Measurements from ENCODE around the gene BCAS3. TPM values are rescaled to one million over a fixed set of nuclear protein-coding genes. Genes with fewer than 3 reads are reported as not detected.
A peak's percentile ranks its signal among the peaks of the same experiment; 100 is the strongest.

The BCAS3 gene
- polyA plus RNA-seq, 1 donor from 2014 or later: 21.6 TPM

- Histone ChIP-seq H3K4me3 (ENCODE audit: low read length) (peak overlapping the region; percentile 75), H3K27ac (ENCODE audit: low read length) (peak overlapping the region; percentile 55), H3K9me2 (ENCODE audit: insufficient read depth, low read length) (no peaks in the 10 kb centered on the region), H3K9me3 (ENCODE audit: low read length) (no peaks in the 10 kb centered on the region), H3K4me2 (ENCODE audit: low read length) (peak overlapping the region; percentile 89), H4K20me1 (ENCODE audit: insufficient read depth) (no peaks in the 10 kb centered on the region), H3K9ac (ENCODE audit: low read length) (peak overlapping the region; percentile 61), H3K36me3 (ENCODE audit: insufficient read depth, low read length) (no peaks in the 10 kb centered on the region), H3F3A (ENCODE audit: insufficient read depth, low read length, poor library complexity, severe bottlenecking) (no peaks in the 10 kb centered on the region), H2AFZ (ENCODE audit: low read depth, low read length) (peak overlapping the region; percentile 81), H3K79me2 (replicated peaks; ENCODE audit: insufficient read depth, low read length) (peaks cover 4% of the 10 kb centered on the region), H3K27me3 (ENCODE audit: insufficient read depth, low read depth, low read length) (no peaks in the 10 kb centered on the region)
- no peak for TF ChIP-seq SMC3 (conservative IDR thresholded peaks at IDR 0.05; ENCODE audit: poor library complexity)
- no peak for TF ChIP-seq MXI1 (conservative IDR thresholded peaks at IDR 0.05; ENCODE audit: poor library complexity, severe bottlenecking)
- TF ChIP-seq TAF1 (IDR thresholded peaks at IDR 0.05; ENCODE audit: low read depth): peak; percentile 5
- TF ChIP-seq EP300 (conservative IDR thresholded peaks at IDR 0.05; ENCODE audit: poor library complexity, severe bottlenecking): no peak
- TF ChIP-seq EZH2 (IDR thresholded peaks at IDR 0.05; ENCODE audit: borderline replicate concordance, insufficient read depth, low read length, poor library complexity, severe bottlenecking): no peak
- TF ChIP-seq, protein P1, sequence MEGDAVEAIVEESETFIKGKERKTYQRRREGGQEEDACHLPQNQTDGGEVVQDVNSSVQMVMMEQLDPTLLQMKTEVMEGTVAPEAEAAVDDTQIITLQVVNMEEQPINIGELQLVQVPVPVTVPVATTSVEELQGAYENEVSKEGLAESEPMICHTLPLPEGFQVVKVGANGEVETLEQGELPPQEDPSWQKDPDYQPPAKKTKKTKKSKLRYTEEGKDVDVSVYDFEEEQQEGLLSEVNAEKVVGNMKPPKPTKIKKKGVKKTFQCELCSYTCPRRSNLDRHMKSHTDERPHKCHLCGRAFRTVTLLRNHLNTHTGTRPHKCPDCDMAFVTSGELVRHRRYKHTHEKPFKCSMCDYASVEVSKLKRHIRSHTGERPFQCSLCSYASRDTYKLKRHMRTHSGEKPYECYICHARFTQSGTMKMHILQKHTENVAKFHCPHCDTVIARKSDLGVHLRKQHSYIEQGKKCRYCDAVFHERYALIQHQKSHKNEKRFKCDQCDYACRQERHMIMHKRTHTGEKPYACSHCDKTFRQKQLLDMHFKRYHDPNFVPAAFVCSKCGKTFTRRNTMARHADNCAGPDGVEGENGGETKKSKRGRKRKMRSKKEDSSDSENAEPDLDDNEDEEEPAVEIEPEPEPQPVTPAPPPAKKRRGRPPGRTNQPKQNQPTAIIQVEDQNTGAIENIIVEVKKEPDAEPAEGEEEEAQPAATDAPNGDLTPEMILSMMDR (IDR thresholded peaks at IDR 0.05; ENCODE audit: poor library complexity, severe bottlenecking): no peak
- no peak for TF ChIP-seq RAD21 (conservative IDR thresholded peaks at IDR 0.05)
- TF ChIP-seq, protein P2, sequence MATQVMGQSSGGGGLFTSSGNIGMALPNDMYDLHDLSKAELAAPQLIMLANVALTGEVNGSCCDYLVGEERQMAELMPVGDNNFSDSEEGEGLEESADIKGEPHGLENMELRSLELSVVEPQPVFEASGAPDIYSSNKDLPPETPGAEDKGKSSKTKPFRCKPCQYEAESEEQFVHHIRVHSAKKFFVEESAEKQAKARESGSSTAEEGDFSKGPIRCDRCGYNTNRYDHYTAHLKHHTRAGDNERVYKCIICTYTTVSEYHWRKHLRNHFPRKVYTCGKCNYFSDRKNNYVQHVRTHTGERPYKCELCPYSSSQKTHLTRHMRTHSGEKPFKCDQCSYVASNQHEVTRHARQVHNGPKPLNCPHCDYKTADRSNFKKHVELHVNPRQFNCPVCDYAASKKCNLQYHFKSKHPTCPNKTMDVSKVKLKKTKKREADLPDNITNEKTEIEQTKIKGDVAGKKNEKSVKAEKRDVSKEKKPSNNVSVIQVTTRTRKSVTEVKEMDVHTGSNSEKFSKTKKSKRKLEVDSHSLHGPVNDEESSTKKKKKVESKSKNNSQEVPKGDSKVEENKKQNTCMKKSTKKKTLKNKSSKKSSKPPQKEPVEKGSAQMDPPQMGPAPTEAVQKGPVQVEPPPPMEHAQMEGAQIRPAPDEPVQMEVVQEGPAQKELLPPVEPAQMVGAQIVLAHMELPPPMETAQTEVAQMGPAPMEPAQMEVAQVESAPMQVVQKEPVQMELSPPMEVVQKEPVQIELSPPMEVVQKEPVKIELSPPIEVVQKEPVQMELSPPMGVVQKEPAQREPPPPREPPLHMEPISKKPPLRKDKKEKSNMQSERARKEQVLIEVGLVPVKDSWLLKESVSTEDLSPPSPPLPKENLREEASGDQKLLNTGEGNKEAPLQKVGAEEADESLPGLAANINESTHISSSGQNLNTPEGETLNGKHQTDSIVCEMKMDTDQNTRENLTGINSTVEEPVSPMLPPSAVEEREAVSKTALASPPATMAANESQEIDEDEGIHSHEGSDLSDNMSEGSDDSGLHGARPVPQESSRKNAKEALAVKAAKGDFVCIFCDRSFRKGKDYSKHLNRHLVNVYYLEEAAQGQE (IDR thresholded peaks at IDR 0.05; ENCODE audit: borderline replicate concordance): no peak
Observed at GRCh38 chr17:60676758-60677307, 818 bp upstream of the BCAS3 start.

GRCh38 chr17:60678118-60678444, 430 bp downstream of the BCAS3 start:
- Histone ChIP-seq H3F3A (ENCODE audit: insufficient read depth, low read length, poor library complexity, severe bottlenecking) (no peaks in the 10 kb centered on the region), H3K36me3 (ENCODE audit: insufficient read depth, low read length) (no peaks in the 10 kb centered on the region), H3K9me2 (ENCODE audit: insufficient read depth, low read length) (no peaks in the 10 kb centered on the region), H4K20me1 (ENCODE audit: insufficient read depth) (no peaks in the 10 kb centered on the region), H3K27ac (ENCODE audit: low read length) (peak overlapping the region; percentile 66), H3K4me2 (ENCODE audit: low read length) (peak overlapping the region; percentile 56), H3K9ac (ENCODE audit: low read length) (peak overlapping the region; percentile 81), H3K27me3 (ENCODE audit: insufficient read depth, low read depth, low read length) (no peaks in the 10 kb centered on the region), H3K9me3 (ENCODE audit: low read length) (no peaks in the 10 kb centered on the region), H3K79me2 (replicated peaks; ENCODE audit: insufficient read depth, low read length) (peaks cover 4% of the 10 kb centered on the region), H2AFZ (ENCODE audit: low read depth, low read length) (peak overlapping the region; percentile 90), H3K4me3 (ENCODE audit: low read length) (peak overlapping the region; percentile 75)
- peak; percentile 22 for TF ChIP-seq TAF1 (IDR thresholded peaks at IDR 0.05; ENCODE audit: low read depth)
- TF ChIP-seq MXI1 (conservative IDR thresholded peaks at IDR 0.05; ENCODE audit: poor library complexity, severe bottlenecking): no peak
- no peak for TF ChIP-seq POLR2AphosphoS5 (IDR thresholded peaks at IDR 0.05)
- TF ChIP-seq SMC3 (conservative IDR thresholded peaks at IDR 0.05; ENCODE audit: poor library complexity): peak; percentile 6
- TF ChIP-seq, protein P2 (IDR thresholded peaks at IDR 0.05; ENCODE audit: borderline replicate concordance): no peak
- TF ChIP-seq, protein P1 (IDR thresholded peaks at IDR 0.05; ENCODE audit: poor library complexity, severe bottlenecking): no peak
- no peak for TF ChIP-seq EP300 (conservative IDR thresholded peaks at IDR 0.05; ENCODE audit: poor library complexity, severe bottlenecking)
- TF ChIP-seq RAD21 (conservative IDR thresholded peaks at IDR 0.05): no peak
